ENCODE measurements around the gene CCNY. TPM values are rescaled to one million over a fixed set of nuclear protein-coding genes. Genes with fewer than 3 reads are reported as not detected.

The CCNY gene
- total and polyA plus RNA-seq, 2 donors: 46.6 to 55.9 TPM

GRCh38 chr10:35492386-35493195 lies 156.3 kb downstream of the CCNY start:
- no peak for DNase-seq (ENCODE audit: extremely low spot score)
- Histone ChIP-seq H3K4me3 (ENCODE audit: low read depth, low read length) (no peak overlapping the region), H3K36me3 (ENCODE audit: insufficient read depth) (no peaks in the 10 kb centered on the region), H3K4me1 (ENCODE audit: insufficient read depth) (no peaks in the 10 kb centered on the region), H3K27ac (ENCODE audit: low read depth) (no peak overlapping the region)
- WGBS: 79% methylated on average over 10 of the region's 10 CpGs

- Histone ChIP-seq H3K27ac (ENCODE audit: low read depth) (no peak overlapping the region), H3K4me1 (ENCODE audit: insufficient read depth) (no peaks in the 10 kb centered on the region), H3K4me3 (ENCODE audit: low read depth, low read length) (no peak overlapping the region), H3K36me3 (ENCODE audit: insufficient read depth) (no peaks in the 10 kb centered on the region)
- 45% methylated on average over 9 of the region's 9 CpGs for WGBS
- DNase-seq (ENCODE audit: extremely low spot score): no peak
Measured at GRCh38 chr10:35493196-35494118, 157.1 kb downstream of the CCNY start.

- Histone ChIP-seq H3K36me3 (ENCODE audit: insufficient read depth) (no peaks in the 10 kb centered on the region), H3K4me3 (ENCODE audit: low read depth, low read length) (no peak overlapping the region), H3K27ac (ENCODE audit: low read depth) (no peak overlapping the region), H3K4me1 (ENCODE audit: insufficient read depth) (no peaks in the 10 kb centered on the region)
- 50% methylated on average over 5 of the region's 5 CpGs for WGBS
- no peak for DNase-seq (ENCODE audit: extremely low spot score)
Measured at GRCh38 chr10:35495521-35496119, 159.3 kb downstream of the CCNY start.

GRCh38 chr10:35497909-35498308 lies 161.6 kb downstream of the CCNY start:
- no peak overlapping the region for H3K27ac ChIP-seq (ENCODE audit: low read depth)
- no peaks in the 10 kb centered on the region for H3K4me1 ChIP-seq (ENCODE audit: insufficient read depth)
- no peaks in the 10 kb centered on the region for H3K36me3 ChIP-seq (ENCODE audit: insufficient read depth)
- WGBS: 98% methylated on average over 3 of the region's 3 CpGs
- no peak for DNase-seq (ENCODE audit: extremely low spot score)
- no peak overlapping the region for H3K4me3 ChIP-seq (ENCODE audit: low read depth, low read length)

GRCh38 chr10:35498693-35499092 lies 162.4 kb downstream of the CCNY start:
- no peaks in the 10 kb centered on the region for H3K4me1 ChIP-seq (ENCODE audit: insufficient read depth)

GRCh38 chr10:35501923-35502322 lies 165.6 kb downstream of the CCNY start:
- Histone ChIP-seq H3K27ac (ENCODE audit: low read depth) (no peak overlapping the region), H3K4me3 (ENCODE audit: low read depth, low read length) (no peak overlapping the region), H3K36me3 (ENCODE audit: insufficient read depth) (no peaks in the 10 kb centered on the region), H3K4me1 (ENCODE audit: insufficient read depth) (no peaks in the 10 kb centered on the region)
- no peak for DNase-seq (ENCODE audit: extremely low spot score)
- WGBS: 82% methylated on average over 2 of the region's 2 CpGs

More at GRCh38 chr10:35498693-35499092, 162.4 kb downstream of the CCNY start:
- no peak for DNase-seq (ENCODE audit: extremely low spot score)
- no peaks in the 10 kb centered on the region for H3K36me3 ChIP-seq (ENCODE audit: insufficient read depth)
- WGBS: 94% methylated on average over 5 of the region's 5 CpGs
- no peak overlapping the region for H3K27ac ChIP-seq (ENCODE audit: low read depth)
- no peak overlapping the region for H3K4me3 ChIP-seq (ENCODE audit: low read depth, low read length)

- H3K36me3 ChIP-seq (ENCODE audit: insufficient read depth): no peaks in the 10 kb centered on the region
- H3K4me3 ChIP-seq (ENCODE audit: low read depth, low read length): no peak overlapping the region
- H3K4me1 ChIP-seq (ENCODE audit: insufficient read depth): no peaks in the 10 kb centered on the region
- DNase-seq (ENCODE audit: extremely low spot score): no peak
- H3K27ac ChIP-seq (ENCODE audit: low read depth): no peak overlapping the region
- WGBS: 92% methylated on average over 4 of the region's 4 CpGs
Measured at GRCh38 chr10:35502692-35503091, 166.4 kb downstream of the CCNY start.

GRCh38 chr10:35503578-35503977 lies 167.3 kb downstream of the CCNY start:
- Histone ChIP-seq H3K4me1 (ENCODE audit: insufficient read depth) (no peaks in the 10 kb centered on the region), H3K4me3 (ENCODE audit: low read depth, low read length) (no peak overlapping the region), H3K27ac (ENCODE audit: low read depth) (no peak overlapping the region), H3K36me3 (ENCODE audit: insufficient read depth) (no peaks in the 10 kb centered on the region)
- DNase-seq (ENCODE audit: extremely low spot score): no peak
- 78% methylated on average over 5 of the region's 5 CpGs for WGBS

GRCh38 chr10:35504132-35504531 lies 167.8 kb downstream of the CCNY start:
- no peak for DNase-seq (ENCODE audit: extremely low spot score)
- no peaks in the 10 kb centered on the region for H3K4me1 ChIP-seq (ENCODE audit: insufficient read depth)
- no peak overlapping the region for H3K27ac ChIP-seq (ENCODE audit: low read depth)
- H3K4me3 ChIP-seq (ENCODE audit: low read depth, low read length): no peak overlapping the region
- WGBS: 94% methylated on average over 1 of the region's 1 CpG
- H3K36me3 ChIP-seq (ENCODE audit: insufficient read depth): no peaks in the 10 kb centered on the region

GRCh38 chr10:35505241-35505873 lies 169.0 kb downstream of the CCNY start:
- Histone ChIP-seq H3K36me3 (ENCODE audit: insufficient read depth) (no peaks in the 10 kb centered on the region), H3K4me1 (ENCODE audit: insufficient read depth) (no peaks in the 10 kb centered on the region), H3K27ac (ENCODE audit: low read depth) (no peak overlapping the region), H3K4me3 (ENCODE audit: low read depth, low read length) (no peak overlapping the region)
- 94% methylated on average over 3 of the region's 3 CpGs for WGBS
- DNase-seq (ENCODE audit: extremely low spot score): no peak

GRCh38 chr10:35506741-35507140 lies 170.4 kb downstream of the CCNY start:
- H3K4me1 ChIP-seq (ENCODE audit: insufficient read depth): no peaks in the 10 kb centered on the region
- H3K4me3 ChIP-seq (ENCODE audit: low read depth, low read length): no peak overlapping the region
- no peak for DNase-seq (ENCODE audit: extremely low spot score)
- no peak overlapping the region for H3K27ac ChIP-seq (ENCODE audit: low read depth)
- no peaks in the 10 kb centered on the region for H3K36me3 ChIP-seq (ENCODE audit: insufficient read depth)

GRCh38 chr10:35507519-35508109 lies 171.3 kb downstream of the CCNY start:
- H3K27ac ChIP-seq (ENCODE audit: low read depth): no peak overlapping the region
- DNase-seq (ENCODE audit: extremely low spot score): no peak
- H3K4me1 ChIP-seq (ENCODE audit: insufficient read depth): no peaks in the 10 kb centered on the region
- H3K4me3 ChIP-seq (ENCODE audit: low read depth, low read length): no peak overlapping the region
- no peaks in the 10 kb centered on the region for H3K36me3 ChIP-seq (ENCODE audit: insufficient read depth)
- WGBS: 96% methylated on average over 8 of the region's 8 CpGs

- Histone ChIP-seq H3K4me3 (ENCODE audit: low read depth, low read length) (no peak overlapping the region), H3K4me1 (ENCODE audit: insufficient read depth) (no peaks in the 10 kb centered on the region), H3K27ac (ENCODE audit: low read depth) (no peak overlapping the region), H3K36me3 (ENCODE audit: insufficient read depth) (no peaks in the 10 kb centered on the region)
- DNase-seq (ENCODE audit: extremely low spot score): no peak
- 83% methylated on average over 1 of the region's 1 CpG for WGBS
Measured at GRCh38 chr10:35508647-35509046, 172.3 kb downstream of the CCNY start.
